Keratinocyte (primary cell): ENCODE results near the gene PARM1. TPM values are rescaled to one million over a fixed set of nuclear protein-coding genes. Genes with fewer than 3 reads are reported as not detected.

Experiments used
- DNase-seq: peaks from one replicate; pipeline ENCODE4 v3.0.0-alpha.2; 2011; ENCODE audit warnings: low read depth, missing footprints, low spot score
- FAIRE-seq: peaks from 2 replicates; lab custom pipeline; 2011; peaks lifted over from hg19 to GRCh38; lab: Jason Lieb, UNC
- H2AFZ ChIP-seq: 2 replicates; pipeline ENCODE4 v1.6.0; 2012; ENCODE audit warnings: low read length, control low read depth, inconsistent platforms; ENCODE audit not compliant: control insufficient read depth
- H3K27ac ChIP-seq: 2 replicates; pipeline ENCODE4 v1.5.1; 2011; ENCODE audit warnings: low read length; ENCODE audit not compliant: control insufficient read depth, insufficient read depth
- H3K27me3 ChIP-seq: 3 replicates; pipeline ENCODE4 v1.6.0; 2011; ENCODE audit warnings: low read length; ENCODE audit not compliant: control insufficient read depth, insufficient read depth; ENCODE audit errors: extremely low read depth
- H3K36me3 ChIP-seq, 2 experiments: 2 replicates in 1 of 2; 3 replicates in 1 of 2; pipeline ENCODE4 v1.5.1; 2011; ENCODE audit warnings: low read length in 2 of 2, mild to moderate bottlenecking in 1 of 2; ENCODE audit not compliant: control insufficient read depth in 2 of 2, insufficient read depth in 2 of 2; ENCODE audit errors: extremely low read depth in 1 of 2
- H3K4me1 ChIP-seq: 3 replicates; pipeline ENCODE4 v1.5.1; 2011; ENCODE audit warnings: low read length; ENCODE audit not compliant: control insufficient read depth, insufficient read depth; ENCODE audit errors: extremely low read depth
- H3K4me2 ChIP-seq: 3 replicates; pipeline ENCODE4 v1.6.0; 2011; ENCODE audit warnings: low read depth, low read length; ENCODE audit not compliant: control insufficient read depth, insufficient read depth; ENCODE audit errors: extremely low read depth
- H3K4me3 ChIP-seq, 3 experiments: fragments of 200-600 bp in 1 of 3; sonication (generic) in 1 of 3; 2 replicates in 2 of 3; 3 replicates in 1 of 3; pipeline ENCODE4 v1.5.1; 2011 to 2016; ENCODE audit warnings: low read length in 3 of 3, mild to moderate bottlenecking in 3 of 3, control low read depth in 2 of 3, inconsistent platforms in 1 of 3, low read depth in 1 of 3, mixed read lengths in 1 of 3, mixed run types in 1 of 3, moderate library complexity in 1 of 3; ENCODE audit not compliant: control insufficient read depth in 2 of 3, insufficient read depth in 2 of 3; ENCODE audit errors: extremely low read depth in 1 of 3
- H3K79me2 ChIP-seq: 2 replicates; pipeline ENCODE4 v1.6.0; 2012; ENCODE audit warnings: low read length; ENCODE audit not compliant: control insufficient read depth, insufficient read depth
- H3K9ac ChIP-seq: 3 replicates; pipeline ENCODE4 v1.6.0; 2011; ENCODE audit warnings: low read length; ENCODE audit not compliant: control insufficient read depth, insufficient read depth; ENCODE audit errors: extremely low read depth
- H3K9me1 ChIP-seq: 3 replicates; pipeline ENCODE4 v1.6.0; 2011; ENCODE audit warnings: low read length; ENCODE audit not compliant: control insufficient read depth, insufficient read depth; ENCODE audit errors: extremely low read depth
- H3K9me3 ChIP-seq: 2 replicates; pipeline ENCODE4 v1.5.1; 2012; ENCODE audit warnings: low read depth, low read length; ENCODE audit not compliant: control insufficient read depth
- H4K20me1 ChIP-seq: 3 replicates; pipeline ENCODE4 v1.6.0; 2011; ENCODE audit warnings: low read length; ENCODE audit not compliant: control insufficient read depth, insufficient read depth; ENCODE audit errors: extremely low read depth
- EZH2 ChIP-seq: IDR thresholded peaks from one replicate; pipeline ENCODE4 v1.6.1; 2012; ENCODE audit warnings: inconsistent platforms, mild to moderate bottlenecking, low read length, moderate library complexity
- dilution Hi-C: fragments of 300-500 bp; cut with MboI; formaldehyde crosslinking; loops from one replicate; pipeline ENCODE4 v1.7.0; 2020; ENCODE audit warnings: low sequenced_read_pairs; ENCODE audit not compliant: extremely low pct_ligation_motif_present
- polyA plus RNA-seq, 5 experiments: library from polyadenylated mRNA; depleted of rRNA in 3 of 5; stranded (reverse) in 3 of 5; stranded (forward) in 1 of 5; unstranded in 1 of 5; fragments of >200 nt; gene quantifications; 1 replicate in 1 of 5; 2 replicates in 3 of 5; 3 replicates in 1 of 5; pipeline versions ENCODE4 v1.2.1 to v1.2.3, GENCODE V29; 2011 to 2012; ENCODE audit warnings: missing spikeins in 2 of 5, low read depth in 1 of 5, low replicate concordance in 1 of 5
- TF ChIP-seq, protein P1 (sequence below), 3 experiments: IDR thresholded peaks in 1 of 3; conservative IDR thresholded peaks in 1 of 3; optimal IDR thresholded peaks in 1 of 3; 2 replicates in 2 of 3; 3 replicates in 1 of 3; pipeline versions ENCODE3 to v1.5.1; 2011; ENCODE audit warnings: low read length in 3 of 3, mild to moderate bottlenecking in 3 of 3, moderate library complexity in 2 of 3, control low read depth in 1 of 3, inconsistent platforms in 1 of 3; ENCODE audit not compliant: insufficient read depth in 2 of 3; ENCODE audit errors: extremely low read depth in 1 of 3

The PARM1 gene
- polyA plus RNA-seq, 1 donor (not counting 4 experiments of a cell fraction or from before 2014, with no cell fraction given): 0.05 TPM

DNA sequence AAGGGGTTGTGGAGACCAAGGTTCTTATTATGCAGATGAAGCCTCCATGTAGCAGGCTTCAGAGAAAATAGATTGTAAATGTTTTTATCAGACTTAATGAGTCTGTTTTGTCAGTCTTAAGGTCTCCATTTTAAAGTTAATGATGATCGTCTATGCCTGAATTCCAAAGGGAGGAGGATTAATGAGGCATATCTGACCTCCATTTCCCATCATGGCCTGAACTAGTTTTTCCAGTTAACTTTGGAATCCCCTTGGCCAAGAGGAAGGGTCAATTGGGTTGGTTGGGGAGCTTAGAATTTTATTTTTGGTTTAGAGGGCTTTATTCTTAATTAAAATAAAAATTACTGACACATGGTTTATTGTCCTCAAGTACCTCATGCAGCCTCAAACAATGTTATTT lies 6.9 kb upstream of the PARM1 start:
- Histone ChIP-seq H3K27me3 (peaks cover 12% of the 10 kb centered on the region), H3K27ac (no peak overlapping the region), H4K20me1 (no peaks in the 10 kb centered on the region), H3K9ac (no peak overlapping the region), H3K79me2 (no peaks in the 10 kb centered on the region), H3K9me3 (no peaks in the 10 kb centered on the region), H3K4me3 (no peak overlapping the region), H3K36me3 (no peaks in the 10 kb centered on the region), H3K4me1 (no peaks in the 10 kb centered on the region), H2AFZ (no peak overlapping the region), H3K4me2 (no peak overlapping the region), H3K9me1 (no peaks in the 10 kb centered on the region)
- TF ChIP-seq EZH2: no peak
- TF ChIP-seq, protein P1, sequence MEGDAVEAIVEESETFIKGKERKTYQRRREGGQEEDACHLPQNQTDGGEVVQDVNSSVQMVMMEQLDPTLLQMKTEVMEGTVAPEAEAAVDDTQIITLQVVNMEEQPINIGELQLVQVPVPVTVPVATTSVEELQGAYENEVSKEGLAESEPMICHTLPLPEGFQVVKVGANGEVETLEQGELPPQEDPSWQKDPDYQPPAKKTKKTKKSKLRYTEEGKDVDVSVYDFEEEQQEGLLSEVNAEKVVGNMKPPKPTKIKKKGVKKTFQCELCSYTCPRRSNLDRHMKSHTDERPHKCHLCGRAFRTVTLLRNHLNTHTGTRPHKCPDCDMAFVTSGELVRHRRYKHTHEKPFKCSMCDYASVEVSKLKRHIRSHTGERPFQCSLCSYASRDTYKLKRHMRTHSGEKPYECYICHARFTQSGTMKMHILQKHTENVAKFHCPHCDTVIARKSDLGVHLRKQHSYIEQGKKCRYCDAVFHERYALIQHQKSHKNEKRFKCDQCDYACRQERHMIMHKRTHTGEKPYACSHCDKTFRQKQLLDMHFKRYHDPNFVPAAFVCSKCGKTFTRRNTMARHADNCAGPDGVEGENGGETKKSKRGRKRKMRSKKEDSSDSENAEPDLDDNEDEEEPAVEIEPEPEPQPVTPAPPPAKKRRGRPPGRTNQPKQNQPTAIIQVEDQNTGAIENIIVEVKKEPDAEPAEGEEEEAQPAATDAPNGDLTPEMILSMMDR (optimal IDR thresholded peaks at IDR 0.05 in 1 of 3, IDR thresholded peaks at IDR 0.05 in 1 of 3, conservative IDR thresholded peaks at IDR 0.05 in 1 of 3; ENCODE audit: extremely low read depth in 1 of 3, insufficient read depth in 2 of 3, low read length in 3 of 3): no peak
- FAIRE-seq (no peak), DNase-seq (no peak)
- dilution Hi-C loops: no loop called here

DNA sequence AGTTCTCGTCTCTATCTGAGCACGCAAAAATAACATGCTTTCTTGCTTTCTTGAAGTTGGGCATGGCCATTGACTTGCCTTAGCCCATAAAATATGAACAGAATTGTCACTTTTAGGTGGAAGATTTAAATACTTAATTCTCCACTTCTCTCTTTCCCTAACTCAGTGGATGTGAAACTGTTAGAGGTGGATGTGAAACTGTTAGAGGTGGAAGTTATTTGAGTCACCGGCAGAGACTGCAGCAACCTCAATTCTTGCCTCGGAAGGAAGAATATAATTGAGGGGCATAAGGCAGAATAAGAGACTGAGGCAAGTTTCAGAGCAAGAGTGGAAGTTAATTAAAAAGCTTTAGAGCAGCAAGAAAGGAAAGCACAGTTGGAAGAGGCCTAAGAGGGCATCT lies 2.8 kb upstream of the PARM1 start:
- dilution Hi-C loops: no loop called here
- Histone ChIP-seq H3K9me3 (no peaks in the 10 kb centered on the region), H3K9me1 (no peaks in the 10 kb centered on the region), H3K4me1 (peaks cover 16% of the 10 kb centered on the region), H3K9ac (no peak overlapping the region), H3K27me3 (peaks cover 39% of the 10 kb centered on the region), H3K36me3 (no peaks in the 10 kb centered on the region), H2AFZ (no peak overlapping the region), H3K4me3 (no peak overlapping the region), H3K4me2 (no peak overlapping the region), H3K27ac (no peak overlapping the region), H3K79me2 (no peaks in the 10 kb centered on the region), H4K20me1 (no peaks in the 10 kb centered on the region)
- TF ChIP-seq, protein P1 (optimal IDR thresholded peaks at IDR 0.05 in 1 of 3, IDR thresholded peaks at IDR 0.05 in 1 of 3, conservative IDR thresholded peaks at IDR 0.05 in 1 of 3; ENCODE audit: extremely low read depth in 1 of 3, insufficient read depth in 2 of 3, low read length in 3 of 3): no peak
- TF ChIP-seq EZH2: no peak
- FAIRE-seq (no peak), DNase-seq (no peak)
